ENCODE results near the gene NFASC.

DNA sequence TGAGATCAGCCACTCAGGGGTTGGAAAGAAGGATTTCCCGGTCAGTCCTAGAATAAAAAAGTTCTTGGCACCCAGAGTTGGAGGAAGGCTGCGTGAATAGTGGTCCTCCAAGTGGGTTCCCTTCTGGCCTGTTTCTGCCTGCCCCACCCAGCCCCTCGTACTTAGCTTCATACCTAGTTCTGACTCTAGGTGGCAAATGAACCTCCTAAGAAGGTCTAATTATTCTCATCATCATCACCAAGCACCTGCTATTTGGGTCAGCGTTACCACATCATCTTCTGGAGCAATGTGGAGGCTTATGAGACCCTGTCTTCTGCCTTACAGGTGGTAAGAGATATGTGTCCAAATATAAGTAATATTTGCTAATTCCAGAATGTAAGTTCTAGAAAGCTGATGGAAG, 35.9 kb upstream of the NFASC start:
- TF ChIP-seq CTCF (IDR thresholded peaks at IDR 0.05): no peak
- no peak for TF ChIP-seq POLR2A (IDR thresholded peaks at IDR 0.05)
